Stimulated activated CD4-positive, alpha-beta T cell treated with anti-CD3 and anti-CD28 coated beads, Interleukin-1b, Interleukin-23, amount 100 ng/mL, for 1 hour (primary cell): ENCODE results near the gene MIPOL1.
"Not testable (repeated sequence)": the region's sequence is repeated elsewhere in the genome, so short reads cannot be mapped to it uniquely, and the experiment has no call there.

ENCODE experiments used
- DNase-seq, 2 donors: peaks; one replicate each; pipeline ENCODE4 v3.0.0-alpha.2; 2020; ENCODE audit warnings: low read depth in 2 of 2

Gene MIPOL1

DNA sequence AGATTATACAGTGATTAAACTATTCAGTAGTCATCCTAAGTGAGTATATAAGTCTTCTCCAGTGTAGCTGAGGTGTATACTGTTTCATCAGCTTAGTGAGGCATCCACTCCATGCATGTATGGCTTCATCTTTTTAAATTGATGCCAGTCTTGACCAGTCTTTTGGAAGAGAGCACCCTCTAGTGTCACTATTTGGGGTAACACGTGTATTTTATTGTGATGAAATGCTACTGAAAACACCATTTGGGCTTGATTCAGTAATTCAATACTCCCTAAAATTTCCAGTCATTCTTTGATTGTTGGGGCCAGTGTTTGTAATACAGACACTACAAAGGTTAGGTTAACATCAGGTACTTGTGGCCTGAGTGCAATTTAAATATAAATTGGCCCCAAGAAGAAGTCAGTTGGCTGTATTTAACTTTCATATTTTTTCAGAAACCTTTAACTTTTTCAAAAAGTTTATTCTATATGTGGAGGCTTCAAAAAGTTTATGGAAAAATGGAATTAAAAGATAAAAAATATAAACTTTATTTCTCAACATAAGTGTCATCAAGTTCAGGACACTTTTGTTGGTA is 35.3 kb downstream of the MIPOL1 start:
- DNase-seq = no peak

DNA sequence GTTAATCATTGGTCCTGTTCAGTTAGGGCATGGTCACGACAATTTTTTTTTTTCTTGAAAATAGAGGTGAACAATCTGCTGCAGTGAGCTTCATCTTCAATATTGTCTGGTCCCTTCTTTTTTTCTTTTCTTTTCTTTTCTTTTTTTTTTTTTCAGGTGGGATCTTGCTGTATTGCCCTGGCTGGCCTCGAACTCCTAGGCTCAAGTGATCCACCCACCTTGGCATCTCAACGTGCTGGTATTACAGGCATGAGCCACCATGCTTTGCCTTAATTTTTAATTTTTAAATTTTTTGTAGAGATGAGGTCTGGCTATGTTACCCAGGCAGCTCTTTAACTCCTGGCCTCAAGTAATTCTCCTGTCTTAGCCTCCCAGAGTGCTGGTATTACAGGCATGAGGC is 36.5 kb downstream of the MIPOL1 start:
- DNase-seq = no peak

- not testable (repeated sequence) for DNase-seq
Measured at GRCh38 chr14:37236044-37236443, 38.3 kb downstream of the MIPOL1 start.

- DNase-seq = no peak
Measured at GRCh38 chr14:37237094-37237493, 39.4 kb downstream of the MIPOL1 start.

DNA sequence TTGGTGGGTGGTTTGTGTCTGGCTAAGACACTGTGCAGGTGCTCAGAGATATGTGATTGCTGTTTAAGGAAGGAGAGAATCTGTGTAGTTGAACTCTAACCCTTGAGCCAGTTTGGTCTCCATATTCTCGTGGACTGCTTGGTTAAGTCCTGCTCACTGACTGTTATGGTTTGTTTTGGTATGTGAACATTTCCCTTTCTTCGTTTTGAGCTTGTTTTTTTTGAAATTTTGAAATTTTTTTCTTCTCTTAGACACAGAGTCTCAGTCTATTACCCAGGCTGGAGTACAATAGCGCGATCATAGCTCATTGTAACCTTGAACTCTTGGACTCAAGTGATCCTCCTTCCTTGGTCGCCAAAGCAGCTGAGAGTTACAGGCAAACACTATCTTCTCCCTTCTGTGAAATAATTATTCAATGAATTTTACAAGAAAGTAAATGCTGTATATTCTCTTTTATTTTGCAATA is 40.0 kb downstream of the MIPOL1 start:
- DNase-seq = no peak

- no peak for DNase-seq
Measured at GRCh38 chr14:37241198-37241597, 43.5 kb downstream of the MIPOL1 start.

GRCh38 chr14:37246427-37246829 is 48.7 kb downstream of the MIPOL1 start:
- DNase-seq = no peak

DNA sequence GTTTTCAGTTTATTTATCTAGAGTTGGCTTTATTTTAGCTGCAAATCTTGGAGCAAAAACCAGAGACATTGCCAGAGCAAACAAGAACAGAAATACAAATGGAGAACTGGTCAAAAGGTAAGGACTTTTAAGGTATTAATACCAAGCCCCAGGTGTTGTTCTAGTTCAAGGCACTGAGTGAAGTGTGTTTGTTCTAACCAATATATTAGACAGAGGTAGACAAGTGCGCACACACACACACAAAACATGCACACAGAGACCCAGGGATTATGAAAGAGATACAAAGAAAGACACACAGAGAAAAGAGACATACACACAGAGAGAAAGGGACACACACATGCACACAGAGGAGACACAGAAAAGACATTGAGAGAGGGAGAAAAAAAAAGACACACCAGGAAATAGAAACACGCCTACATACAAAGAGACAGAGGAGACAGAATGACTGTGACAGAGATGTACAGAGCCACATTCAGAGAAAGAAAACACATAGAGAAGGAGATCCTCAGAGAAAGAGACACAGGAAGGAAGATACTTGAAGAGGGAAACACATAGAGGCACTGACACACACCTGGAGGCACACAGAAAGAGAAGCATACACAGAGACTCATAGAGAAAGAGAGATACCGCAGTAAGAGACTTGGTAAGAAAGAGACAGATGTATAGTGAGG is 50.2 kb downstream of the MIPOL1 start:
- DNase-seq = no peak

GRCh38 chr14:37251775-37252174 is 54.0 kb downstream of the MIPOL1 start:
- DNase-seq = no peak

DNA sequence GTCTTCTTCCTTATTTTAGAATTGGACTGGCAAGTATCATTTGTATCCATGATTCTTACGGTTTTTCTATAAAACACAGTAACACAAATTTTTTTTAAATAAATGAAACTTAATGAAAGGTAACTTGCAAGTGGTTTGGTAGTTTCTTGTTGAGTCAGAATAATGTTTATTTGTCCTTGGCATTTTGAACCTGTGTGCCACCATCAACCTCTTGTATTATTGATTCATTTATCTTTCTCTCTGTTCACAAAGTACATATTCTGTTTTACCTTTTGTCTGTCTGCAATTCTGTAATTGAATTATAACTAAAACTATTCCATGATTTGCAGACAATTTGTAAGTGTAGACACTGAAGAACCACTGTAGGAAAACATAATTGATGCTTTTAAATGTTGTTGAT is 54.7 kb downstream of the MIPOL1 start:
- DNase-seq = no peak

- DNase-seq = no peak
Measured at GRCh38 chr14:37253905-37254304, 56.2 kb downstream of the MIPOL1 start.

DNA sequence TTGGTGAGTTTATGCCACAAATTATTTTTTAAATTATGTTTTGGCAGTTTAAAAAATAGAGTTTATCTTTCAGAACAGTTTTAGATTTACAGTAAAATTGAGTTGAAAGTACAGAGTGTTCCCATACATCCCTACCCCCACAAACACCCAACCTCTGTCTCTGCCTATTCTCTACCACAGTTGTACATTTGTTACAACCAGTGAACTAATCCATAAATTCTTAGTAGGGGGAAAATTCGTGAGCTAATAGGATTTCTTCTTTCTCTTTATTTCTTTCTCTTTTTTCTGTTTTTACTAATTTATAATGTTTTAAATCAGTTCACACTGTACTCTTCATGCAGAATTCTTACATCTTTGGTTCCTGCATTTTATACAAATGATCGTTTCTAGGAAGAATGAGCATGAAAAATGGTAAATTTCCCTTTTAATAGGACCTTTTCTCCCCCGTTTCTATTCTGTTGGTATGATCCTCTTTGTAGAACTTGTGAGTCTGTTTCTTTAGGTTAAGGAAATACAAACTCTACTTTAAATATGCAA is 56.7 kb downstream of the MIPOL1 start:
- DNase-seq = no peak

DNA sequence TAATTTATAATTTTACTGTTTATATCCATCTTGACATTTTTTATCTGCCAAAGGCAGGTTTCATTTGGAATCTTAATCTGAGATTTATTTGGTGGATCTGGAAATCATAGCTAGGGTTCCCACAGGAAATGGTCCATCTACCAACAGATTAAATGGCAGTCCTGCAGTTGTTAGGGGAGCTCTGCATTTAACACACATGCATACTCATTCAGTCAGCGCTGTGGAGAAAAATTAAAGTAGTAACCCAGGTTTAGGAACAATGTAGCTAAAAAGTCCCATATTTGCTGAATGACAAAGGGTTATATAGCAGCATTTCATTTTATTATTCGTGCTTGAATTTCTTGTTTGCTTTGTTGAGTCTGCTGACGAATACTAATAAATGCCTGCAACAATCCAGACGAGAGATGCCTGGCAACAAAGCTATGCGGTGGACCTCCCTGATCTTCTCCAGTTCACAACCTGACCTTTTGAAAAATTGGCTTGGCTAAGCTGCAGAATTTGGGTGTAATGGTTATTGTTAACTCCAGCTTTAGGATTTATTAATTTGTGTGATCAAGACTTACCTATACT is 59.8 kb downstream of the MIPOL1 start:
- no peak for DNase-seq

DNA sequence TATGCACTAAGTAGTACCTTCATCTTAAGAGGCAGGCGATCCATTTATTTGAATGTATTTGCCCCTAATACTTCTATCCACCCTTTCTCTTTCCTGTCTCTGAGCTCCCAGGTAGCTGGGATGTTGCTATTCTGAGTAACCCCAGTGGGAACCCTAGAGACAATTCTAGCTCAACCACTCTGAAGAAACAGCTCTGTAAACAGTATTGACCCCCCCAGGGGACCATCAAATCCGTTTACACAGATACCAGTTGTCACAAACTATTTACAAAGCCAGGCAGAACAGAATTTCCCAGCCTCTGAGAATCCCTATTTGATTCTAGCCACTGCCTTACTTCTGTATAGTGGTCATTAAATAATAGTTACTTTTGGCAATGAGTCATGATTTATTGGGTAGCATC is 64.9 kb downstream of the MIPOL1 start:
- no peak for DNase-seq

DNA sequence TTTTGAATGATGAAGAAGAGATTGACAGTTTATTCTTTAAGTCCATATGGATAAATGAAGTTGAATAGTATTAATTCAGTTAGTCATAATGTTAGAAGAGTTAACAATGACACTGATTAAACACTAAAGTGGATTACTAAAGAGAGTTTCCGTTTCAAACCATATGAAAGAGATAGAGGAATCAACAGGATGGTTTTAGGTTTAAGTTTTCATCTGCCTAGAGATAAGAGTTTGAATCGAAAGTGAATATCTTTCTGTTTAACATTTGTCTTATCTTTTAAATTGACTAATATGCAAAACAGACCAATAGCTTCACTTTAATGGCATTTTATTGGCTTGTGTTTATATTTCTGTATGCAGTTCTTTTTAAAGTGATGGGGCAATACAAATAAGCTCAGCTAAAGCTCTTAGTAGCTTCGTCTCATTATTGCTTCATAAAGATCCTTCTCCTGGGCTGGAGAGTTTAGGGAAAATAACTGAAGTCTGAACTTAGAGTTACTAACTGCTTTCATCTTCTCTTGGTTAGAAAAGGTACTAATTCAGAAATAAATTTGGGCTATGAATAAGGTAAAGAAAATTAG is 66.0 kb downstream of the MIPOL1 start:
- DNase-seq = no peak

GRCh38 chr14:37268788-37269187 is 71.1 kb downstream of the MIPOL1 start:
- no peak for DNase-seq

GRCh38 chr14:37270629-37271028 is 72.9 kb downstream of the MIPOL1 start:
- no peak for DNase-seq

GRCh38 chr14:37272569-37272968 is 74.8 kb downstream of the MIPOL1 start:
- DNase-seq = no peak

DNA sequence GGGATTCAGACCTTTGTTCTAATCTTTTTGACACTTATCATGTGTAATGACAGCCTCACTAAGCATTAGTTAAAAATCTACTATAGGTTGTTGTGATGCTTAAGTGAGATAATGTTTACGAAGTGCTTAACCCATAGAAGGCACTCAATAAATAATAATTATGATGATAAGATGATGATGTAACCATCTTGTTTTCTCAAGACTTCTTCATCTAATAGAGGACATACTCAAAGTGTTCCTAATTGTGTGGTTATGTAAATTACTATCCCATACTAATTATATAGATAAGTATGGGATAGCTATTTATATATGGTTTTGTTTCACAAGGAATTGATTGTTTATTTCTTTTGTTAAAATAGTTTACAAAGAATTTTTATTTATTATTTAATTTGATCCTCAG is 76.9 kb downstream of the MIPOL1 start:
- no peak for DNase-seq

DNA sequence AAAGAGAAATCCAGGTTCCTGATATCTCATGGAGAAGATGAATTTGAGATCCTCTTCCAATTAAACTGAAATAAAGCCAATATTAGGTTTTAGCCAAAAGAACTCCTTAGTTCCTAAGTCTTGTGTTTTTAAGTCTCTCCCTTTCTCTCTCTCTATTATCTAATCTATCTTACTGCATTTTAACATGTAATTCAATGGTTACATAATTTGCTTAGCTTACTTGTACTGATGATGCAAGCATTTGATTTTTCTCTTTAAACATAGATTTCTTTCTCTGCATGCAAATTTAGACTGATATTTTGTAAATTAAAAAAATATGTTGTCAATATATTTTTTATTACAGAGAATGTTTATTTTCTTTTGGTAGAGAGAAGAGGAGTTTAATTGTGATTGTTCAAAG is 78.2 kb downstream of the MIPOL1 start:
- DNase-seq = no peak

DNA sequence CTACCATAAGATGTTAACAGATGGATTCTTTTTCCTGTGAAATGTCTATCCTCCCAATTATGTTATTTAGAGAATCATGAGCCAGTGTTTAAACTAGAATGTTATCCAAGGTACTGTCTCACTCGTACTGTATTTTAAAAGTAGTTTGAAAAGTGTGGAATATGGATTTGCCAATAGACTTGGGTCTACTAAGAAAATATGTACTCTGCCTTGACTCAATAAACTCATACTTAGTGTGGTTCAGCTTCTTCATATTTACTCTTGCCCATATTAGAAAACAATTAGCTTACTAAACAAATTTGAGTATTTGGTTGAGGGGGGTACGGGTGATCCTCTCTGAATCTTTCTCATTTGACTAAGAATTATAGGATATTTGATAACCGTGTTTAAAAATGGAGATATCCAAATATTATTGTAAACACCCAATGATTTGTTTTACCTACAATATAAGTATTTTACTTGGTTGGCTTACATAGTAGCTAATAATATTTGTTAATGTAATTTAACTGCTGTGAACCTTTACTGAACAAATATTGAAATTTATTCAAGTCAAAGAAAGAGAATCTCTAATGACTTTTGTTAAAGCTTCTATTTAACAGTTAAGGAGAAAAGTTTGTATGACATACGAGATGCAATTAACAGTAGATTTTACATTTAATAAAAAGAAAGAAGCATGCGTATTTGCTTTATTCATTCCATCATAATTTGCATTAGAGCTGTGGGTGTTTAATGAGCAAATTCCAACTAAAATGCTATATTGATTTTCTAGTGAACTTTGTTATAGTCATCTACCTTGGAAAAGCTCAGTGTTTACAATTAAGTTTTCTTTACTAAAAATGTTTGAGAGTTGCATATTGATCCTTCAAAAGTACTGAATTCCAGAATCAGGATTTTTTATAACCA is 81.2 kb downstream of the MIPOL1 start:
- DNase-seq = no peak

DNA sequence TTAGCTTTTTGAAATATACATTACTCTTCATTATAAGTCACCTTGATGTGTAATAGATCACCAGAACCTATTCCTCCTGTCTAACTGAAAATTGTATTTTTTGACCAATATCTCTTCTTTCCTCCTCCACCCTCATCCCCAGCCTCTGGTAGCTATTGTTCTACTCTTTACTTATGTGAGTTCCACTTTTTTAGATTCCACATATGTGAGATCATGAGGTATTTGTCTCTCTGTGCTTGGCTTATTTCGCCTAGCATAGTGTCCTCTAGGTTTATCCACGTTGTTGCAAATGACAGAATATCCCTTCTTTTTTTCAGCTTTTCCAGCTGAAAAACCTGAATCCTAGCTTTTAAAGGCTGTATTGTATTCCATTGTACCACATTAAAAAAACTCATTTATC is 82.1 kb downstream of the MIPOL1 start:
- DNase-seq = no peak
